Stomach (tissue), 4 donors: ENCODE results near the gene ZNF221.

Experiments
- POLR2A ChIP-seq, 4 donors: fragments of 450-650 bp; IDR thresholded peaks; one replicate each; pipeline ENCODE4 v1.6.1; 2016; ENCODE audit warnings: antibody characterized with exemption in 4 of 4, control low read depth in 2 of 4, mild to moderate bottlenecking in 1 of 4, moderate library complexity in 1 of 4
- POLR2AphosphoS5 ChIP-seq, 3 donors: sonication (generic); formaldehyde crosslinking; IDR thresholded peaks; one replicate each; pipeline ENCODE4 v1.6.1; 2016; ENCODE audit warnings: antibody characterized with exemption in 3 of 3
- TF ChIP-seq, protein P1 (sequence below), 7 experiments: fragments of 450-650 bp in 4 of 7; fragments of 200-600 bp in 3 of 7; sonication (generic) in 3 of 7; IDR thresholded peaks; one replicate each; pipeline ENCODE4 v1.5.1; 2016 to 2019; ENCODE audit warnings: antibody characterized with exemption in 7 of 7, control low read depth in 2 of 7, mild to moderate bottlenecking in 1 of 7

DNA sequence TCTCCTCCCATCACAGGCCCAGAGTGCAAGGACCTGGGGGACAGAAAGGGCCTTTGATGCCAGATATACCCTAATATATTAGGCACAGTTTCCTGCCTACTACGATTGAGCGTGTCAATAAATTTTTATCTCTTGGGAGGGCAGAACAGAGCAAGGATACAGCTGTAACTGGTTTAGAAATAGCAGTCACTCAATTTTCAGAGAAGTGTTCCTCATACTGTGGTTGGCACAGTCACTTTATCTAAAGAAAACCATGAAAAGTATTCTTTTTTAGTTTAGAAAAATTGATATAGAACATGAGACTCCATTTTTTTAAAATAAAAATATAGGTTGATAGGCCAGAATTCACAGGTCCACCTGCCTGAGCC lies 32.5 kb downstream of the ZNF221 start:
- TF ChIP-seq, protein P1, sequence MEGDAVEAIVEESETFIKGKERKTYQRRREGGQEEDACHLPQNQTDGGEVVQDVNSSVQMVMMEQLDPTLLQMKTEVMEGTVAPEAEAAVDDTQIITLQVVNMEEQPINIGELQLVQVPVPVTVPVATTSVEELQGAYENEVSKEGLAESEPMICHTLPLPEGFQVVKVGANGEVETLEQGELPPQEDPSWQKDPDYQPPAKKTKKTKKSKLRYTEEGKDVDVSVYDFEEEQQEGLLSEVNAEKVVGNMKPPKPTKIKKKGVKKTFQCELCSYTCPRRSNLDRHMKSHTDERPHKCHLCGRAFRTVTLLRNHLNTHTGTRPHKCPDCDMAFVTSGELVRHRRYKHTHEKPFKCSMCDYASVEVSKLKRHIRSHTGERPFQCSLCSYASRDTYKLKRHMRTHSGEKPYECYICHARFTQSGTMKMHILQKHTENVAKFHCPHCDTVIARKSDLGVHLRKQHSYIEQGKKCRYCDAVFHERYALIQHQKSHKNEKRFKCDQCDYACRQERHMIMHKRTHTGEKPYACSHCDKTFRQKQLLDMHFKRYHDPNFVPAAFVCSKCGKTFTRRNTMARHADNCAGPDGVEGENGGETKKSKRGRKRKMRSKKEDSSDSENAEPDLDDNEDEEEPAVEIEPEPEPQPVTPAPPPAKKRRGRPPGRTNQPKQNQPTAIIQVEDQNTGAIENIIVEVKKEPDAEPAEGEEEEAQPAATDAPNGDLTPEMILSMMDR (IDR thresholded peaks at IDR 0.05): no peak
- TF ChIP-seq POLR2AphosphoS5 (IDR thresholded peaks at IDR 0.05) (no peak), POLR2A (IDR thresholded peaks at IDR 0.05) (no peak)
